Measurements from ENCODE around the gene C6.

The C6 gene

GRCh38 chr5:41122459-41122858 is 90.9 kb downstream of the C6 start:
- no peak for DNase-seq (ENCODE audit: low read depth in 2 of 2)

- DNase-seq (ENCODE audit: low read depth in 2 of 2): no peak
Observed at GRCh38 chr5:41120600-41120999, 92.7 kb downstream of the C6 start.

- DNase-seq (ENCODE audit: low read depth in 2 of 2): no peak
Observed at GRCh38 chr5:41118177-41118576, 95.2 kb downstream of the C6 start.

DNA sequence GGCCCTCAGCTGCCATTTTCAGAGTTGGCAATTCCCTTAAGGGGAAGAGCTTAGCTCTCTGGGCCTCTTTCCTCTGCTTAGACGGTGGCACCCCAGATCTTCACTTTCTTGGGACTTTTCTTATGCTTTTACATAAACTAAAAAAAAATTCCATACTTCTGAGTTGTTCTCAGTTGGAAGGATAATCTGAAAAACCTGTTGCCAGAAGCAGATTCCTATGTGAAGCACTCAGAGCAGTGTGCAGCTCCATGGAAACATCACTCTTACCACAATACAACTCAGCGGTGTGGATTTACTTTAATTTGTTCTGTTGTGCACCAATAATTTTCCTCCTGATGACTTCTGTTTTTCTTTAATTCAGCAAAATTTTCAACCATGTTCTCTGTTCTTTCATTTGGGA is 98.1 kb downstream of the C6 start:
- no peak for DNase-seq (ENCODE audit: low read depth in 2 of 2)

DNA sequence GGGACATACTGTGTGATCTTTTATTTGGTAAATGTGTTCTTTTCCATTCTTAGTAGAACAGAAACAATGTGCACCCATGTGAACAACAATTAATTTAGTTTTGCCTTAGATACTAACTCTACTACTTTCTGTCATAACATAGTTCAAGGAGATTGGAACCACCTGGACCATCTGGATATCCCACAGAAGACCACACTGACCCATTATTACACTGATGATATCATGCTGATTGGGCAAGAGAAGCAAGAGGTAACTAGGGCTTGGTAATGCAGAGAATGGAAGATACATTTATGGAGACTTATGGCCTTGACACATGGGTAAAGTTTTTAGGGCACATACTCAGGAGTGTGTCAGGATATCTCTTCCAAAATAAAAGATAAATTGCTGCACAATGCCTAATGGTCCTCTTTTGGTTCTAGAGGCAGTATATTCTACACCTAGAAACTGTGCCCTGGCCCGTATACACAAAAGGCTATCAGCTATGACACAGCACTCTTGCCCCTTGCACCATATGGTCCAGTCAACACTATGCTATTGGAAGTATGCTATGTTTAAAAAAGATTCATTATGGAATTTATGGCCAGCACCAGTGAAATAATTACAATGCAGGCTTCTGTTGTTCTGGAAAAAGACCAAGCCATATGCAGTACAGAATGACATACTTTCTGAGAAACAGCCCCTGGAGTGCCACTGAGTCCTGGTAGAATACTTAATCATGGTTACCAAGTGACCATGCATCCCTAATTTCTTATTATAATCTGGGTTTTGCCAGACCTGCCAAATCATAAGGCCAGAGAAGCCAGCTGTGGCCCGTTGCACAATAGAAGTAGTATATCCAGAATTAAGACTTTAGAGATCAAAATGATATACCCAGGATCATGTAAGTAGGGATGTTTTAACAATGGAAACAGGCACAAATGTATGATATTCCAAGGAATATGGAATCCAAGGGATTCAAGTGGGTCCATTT is 100.6 kb downstream of the C6 start:
- DNase-seq (ENCODE audit: low read depth in 2 of 2): no peak

GRCh38 chr5:41109186-41109585 is 104.1 kb downstream of the C6 start:
- DNase-seq (ENCODE audit: low read depth in 2 of 2): no peak

DNA sequence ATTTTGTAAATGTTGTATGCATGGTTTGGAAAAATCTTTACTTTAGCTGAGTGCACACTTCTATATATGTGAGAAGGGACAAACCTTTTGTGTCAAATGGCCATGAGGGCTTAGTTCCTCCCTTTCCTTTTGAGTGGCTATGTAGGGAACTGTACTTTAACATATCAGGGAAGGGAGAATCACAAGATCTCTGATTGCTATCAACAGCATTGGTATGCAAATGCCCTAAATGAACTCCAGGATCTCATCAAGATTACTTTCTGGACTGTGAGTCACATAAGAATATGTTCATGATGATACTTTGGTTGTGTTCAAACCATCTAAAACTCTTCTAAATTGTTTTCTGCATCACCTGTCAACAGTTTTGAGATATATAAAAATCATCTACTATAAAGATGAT is 111.0 kb downstream of the C6 start:
- DNase-seq (ENCODE audit: low read depth in 2 of 2): no peak

DNA sequence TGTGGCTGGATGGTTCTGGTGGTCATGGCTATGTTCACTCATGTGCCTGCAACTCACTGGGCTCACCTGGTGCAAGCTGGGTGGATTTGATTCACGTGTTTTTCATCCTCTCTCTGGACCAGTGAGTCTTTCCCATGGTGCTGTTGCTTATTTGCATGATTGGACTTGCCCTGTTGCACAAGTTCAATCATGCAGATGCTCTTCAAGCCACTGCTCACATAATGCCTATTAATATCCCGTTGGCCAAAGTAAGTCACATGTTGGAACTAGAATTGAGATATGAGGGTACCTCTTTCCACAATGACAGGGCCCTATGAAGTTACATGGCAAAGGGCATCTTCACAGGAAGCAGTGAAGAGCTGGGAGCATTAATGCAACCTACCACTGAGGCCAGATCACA is 115.7 kb downstream of the C6 start:
- no peak for DNase-seq (ENCODE audit: low read depth in 2 of 2)

GRCh38 chr5:41095324-41096101 is 117.8 kb downstream of the C6 start:
- no peak for DNase-seq (ENCODE audit: low read depth in 2 of 2)

- DNase-seq (ENCODE audit: low read depth in 2 of 2): no peak
Observed at GRCh38 chr5:41094871-41095270, 118.5 kb downstream of the C6 start.

GRCh38 chr5:41093803-41094202 is 119.5 kb downstream of the C6 start:
- no peak for DNase-seq (ENCODE audit: low read depth in 2 of 2)

Data from stimulated activated CD4-positive, alpha-beta T cell treated with anti-CD3 and anti-CD28 coated beads, Interleukin-4, amount 100 ng/mL, for 48 hours (primary cell).